Naive thymus-derived CD4-positive, alpha-beta T cell (primary cell): Measurements from ENCODE around the gene HLTF. TPM values are rescaled to one million over a fixed set of nuclear protein-coding genes. Genes with fewer than 3 reads are reported as not detected.
A peak's percentile ranks its signal among the peaks of the same experiment; 100 is the strongest.

Source experiments
- ATAC-seq: fragments of 150-1000 bp; cut with Tn5 transposase; 2 replicates; pipeline ENCODE4 v1.10.0; 2021; ENCODE audit warnings: mild to moderate bottlenecking, moderate library complexity
- CTCF ChIA-PET: fragments of 350-600 bp; sonication (Branson Sonifier 250); formaldehyde crosslinking; loops from one replicate; lab custom pipeline; 2021; ENCODE audit warnings: antibody characterized with exemption; lab: Charles Lee
- POLR2A ChIA-PET: fragments of 350-600 bp; sonication (Branson Sonifier 250); formaldehyde crosslinking; loops from one replicate; lab custom pipeline; 2021; ENCODE audit warnings: antibody characterized with exemption, inconsistent platforms; lab: Charles Lee
- DNase-seq, 9 donors: peaks; one replicate each; pipeline versions ENCODE4 v3.0.0 to v3.0.0-alpha.2; 2020 to 2022; ENCODE audit warnings: mixed read lengths in 1 of 9
- H3K27ac ChIP-seq: one replicate; pipeline ENCODE4 v1.7.0; 2013; ENCODE audit warnings: mild to moderate bottlenecking, low read depth, low read length, moderate library complexity
- H3K27me3 ChIP-seq, 2 donors: one replicate each; pipeline ENCODE4 v1.7.0; 2013; ENCODE audit warnings: low read length in 2 of 2, mild to moderate bottlenecking in 2 of 2, moderate library complexity in 2 of 2; ENCODE audit not compliant: control insufficient read depth in 2 of 2, insufficient read depth in 2 of 2
- H3K36me3 ChIP-seq, 3 experiments: 1 replicate in 2 of 3; 2 replicates in 1 of 3; pipeline ENCODE4 v1.7.0; 2013; ENCODE audit warnings: low read length in 3 of 3, mild to moderate bottlenecking in 3 of 3, moderate library complexity in 1 of 3; ENCODE audit not compliant: insufficient read depth in 3 of 3, control insufficient read depth in 2 of 3
- H3K4me1 ChIP-seq, 2 donors: one replicate each; pipeline ENCODE4 v1.7.0; 2013; ENCODE audit warnings: low read length in 2 of 2, mild to moderate bottlenecking in 2 of 2, moderate library complexity in 1 of 2; ENCODE audit not compliant: control insufficient read depth in 2 of 2, insufficient read depth in 2 of 2
- H3K4me3 ChIP-seq: 2 replicates; pipeline ENCODE4 v1.7.0; 2013; ENCODE audit warnings: mild to moderate bottlenecking, low read length
- H3K9me3 ChIP-seq, 3 experiments: 1 replicate in 2 of 3; 2 replicates in 1 of 3; pipeline ENCODE4 v1.7.0; 2013; ENCODE audit warnings: low read length in 3 of 3; ENCODE audit not compliant: control insufficient read depth in 2 of 3
- H3K27ac Mint-ChIP-seq, 9 donors: one replicate each; pipeline ENCODE4 v1.8.0; 2020 to 2022; ENCODE audit warnings: mixed read lengths in 9 of 9, mild to moderate bottlenecking in 8 of 9, moderate library complexity in 5 of 9, inconsistent platforms in 2 of 9
- H3K27me3 Mint-ChIP-seq, 5 donors: one replicate each; pipeline ENCODE4 v1.8.0; 2021 to 2022; ENCODE audit warnings: mixed read lengths in 5 of 5, mild to moderate bottlenecking in 1 of 5
- H3K36me3 Mint-ChIP-seq, 5 donors: one replicate each; pipeline ENCODE4 v1.8.0; 2020 to 2022; ENCODE audit warnings: mixed read lengths in 5 of 5, mild to moderate bottlenecking in 3 of 5, inconsistent platforms in 1 of 5
- H3K4me1 Mint-ChIP-seq, 7 donors: one replicate each; pipeline ENCODE4 v1.8.0; 2020 to 2022; ENCODE audit warnings: mixed read lengths in 7 of 7, mild to moderate bottlenecking in 3 of 7, inconsistent platforms in 1 of 7
- H3K4me3 Mint-ChIP-seq, 10 donors: one replicate each; pipeline ENCODE4 v1.8.0; 2020 to 2022; ENCODE audit warnings: mild to moderate bottlenecking in 10 of 10, mixed read lengths in 10 of 10, moderate library complexity in 6 of 10, inconsistent platforms in 2 of 10
- H3K9me3 Mint-ChIP-seq, 11 donors: one replicate each; pipeline ENCODE4 v1.8.0; 2020 to 2022; ENCODE audit warnings: mixed read lengths in 11 of 11, mild to moderate bottlenecking in 4 of 11, inconsistent platforms in 1 of 11, moderate library complexity in 1 of 11
- intact Hi-C, 2 donors: fragments of 100-400 bp; cut with micrococcal nuclease; formaldehyde crosslinking; loops; one replicate each; pipeline ENCODE4 v1.15.1; 2023
- polyA plus RNA-seq, 2 donors: library from polyadenylated mRNA; unstranded; fragments of 300-500 nt; fragmentation: Illumina TruSeq; gene quantifications; one replicate each; pipeline ENCODE4 v1.2.3, GENCODE V29; 2021
- total RNA-seq, 6 experiments: library from RNA in 5 of 6; stranded (reverse) in 5 of 6; gene quantifications; 1 replicate in 5 of 6; 2 replicates in 1 of 6; pipeline ENCODE4 v1.2.3 and lab custom pipeline; 2021 to 2026

Gene HLTF
- total and polyA plus RNA-seq, 7 experiments from 2014 or later = 9.1 to 26.5 (median 18.5) TPM

DNA sequence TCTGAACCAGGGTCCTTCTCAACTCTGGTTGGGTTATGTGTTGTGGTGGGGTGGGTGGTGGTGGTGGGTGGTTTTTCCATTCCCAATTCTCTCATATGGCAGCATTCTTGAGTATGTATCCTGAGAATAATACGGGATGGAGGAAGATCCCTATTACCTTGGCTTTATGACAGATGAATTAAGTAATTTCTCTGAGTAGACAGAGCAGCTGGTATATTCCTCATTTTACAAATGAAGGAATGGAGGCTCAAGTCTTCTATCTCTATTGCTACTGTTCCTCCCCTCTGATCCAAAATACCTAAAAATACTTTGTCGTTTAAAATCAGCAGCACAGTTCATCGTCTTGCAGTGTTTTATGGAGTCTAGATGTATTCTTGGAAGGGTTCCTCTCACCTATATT is 84.6 kb downstream of the HLTF start:
- ChIA-PET POLR2A (interaction anchor here (1.4 kb wide), 1 partner anchor 11 kb away, joined by 3 read pairs; the partner anchor contains the start of gene GYG1), CTCF (no interaction called here)
- intact Hi-C loops = no loop called here

DNA sequence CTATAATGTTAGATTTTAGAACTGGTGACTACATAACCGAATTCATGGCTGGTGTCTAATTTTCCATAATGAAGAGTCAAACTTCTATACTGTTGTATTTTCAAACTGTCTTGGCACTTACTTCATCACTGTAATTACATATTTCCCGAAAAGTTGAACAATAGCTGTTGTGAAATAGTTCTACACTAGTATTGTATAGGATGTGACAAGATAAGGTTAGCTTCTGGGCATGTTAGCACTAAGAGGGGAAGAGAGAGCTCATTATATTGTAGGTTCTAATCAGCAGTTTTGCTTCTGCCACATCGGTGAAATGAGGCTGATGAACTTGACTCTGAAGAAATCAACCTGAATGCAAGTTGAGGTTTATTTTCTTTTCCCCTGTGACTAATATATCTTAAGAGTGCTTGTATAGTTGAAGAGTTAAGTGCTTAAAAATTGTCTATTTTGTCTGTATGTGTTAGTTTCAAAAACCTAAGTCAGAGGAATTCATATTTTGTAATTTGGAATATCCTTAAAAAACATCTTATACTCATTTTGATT is 86.1 kb downstream of the HLTF start:
- intact Hi-C loops = no loop called here
- ChIA-PET CTCF (no interaction called here), POLR2A (interaction anchor here (1.4 kb wide), 1 partner anchor 9 kb away, joined by 3 read pairs; the partner anchor contains the start of gene GYG1)
- Histone ChIP-seq H3K9me3 (no peaks in the 10 kb centered on the region), H3K4me3 (no peak overlapping the region), H3K27me3 (no peaks in the 10 kb centered on the region), H3K4me1 (peaks cover 0 to 33% of the 10 kb centered on the region in 2 donors), H3K27ac (no peak overlapping the region), H3K36me3 (peaks cover 0 to 6% (median 0%) of the 10 kb centered on the region in 3 experiments)
- Mint-ChIP-seq H3K4me3 (no peak overlapping the region), H3K27ac (peak overlapping the region in 2 of 9 donors; percentile 7 to 34), H3K4me1 (peaks cover 9 to 58% (median 23%) of the 10 kb centered on the region in 7 donors), H3K9me3 (no peaks in the 10 kb centered on the region), H3K36me3 (peaks cover 4 to 40% (median 33%) of the 10 kb centered on the region in 5 donors), H3K27me3 (no peaks in the 10 kb centered on the region)
- DNase-seq = no peak
- no peak for ATAC-seq

More for the DNA sequence above, 84.6 kb downstream of the HLTF start:
- Mint-ChIP-seq H3K36me3 (peaks cover 4 to 32% (median 25%) of the 10 kb centered on the region in 5 donors), H3K4me3 (no peak overlapping the region), H3K4me1 (peaks cover 9 to 48% (median 20%) of the 10 kb centered on the region in 7 donors), H3K9me3 (no peaks in the 10 kb centered on the region), H3K27ac (no peak overlapping the region), H3K27me3 (no peaks in the 10 kb centered on the region)
- Histone ChIP-seq H3K36me3 (no peaks in the 10 kb centered on the region), H3K4me1 (peaks cover 0 to 33% of the 10 kb centered on the region in 2 donors), H3K4me3 (no peak overlapping the region), H3K27ac (no peak overlapping the region), H3K9me3 (no peaks in the 10 kb centered on the region), H3K27me3 (no peaks in the 10 kb centered on the region)
- no peak for ATAC-seq
- no peak for DNase-seq

DNA sequence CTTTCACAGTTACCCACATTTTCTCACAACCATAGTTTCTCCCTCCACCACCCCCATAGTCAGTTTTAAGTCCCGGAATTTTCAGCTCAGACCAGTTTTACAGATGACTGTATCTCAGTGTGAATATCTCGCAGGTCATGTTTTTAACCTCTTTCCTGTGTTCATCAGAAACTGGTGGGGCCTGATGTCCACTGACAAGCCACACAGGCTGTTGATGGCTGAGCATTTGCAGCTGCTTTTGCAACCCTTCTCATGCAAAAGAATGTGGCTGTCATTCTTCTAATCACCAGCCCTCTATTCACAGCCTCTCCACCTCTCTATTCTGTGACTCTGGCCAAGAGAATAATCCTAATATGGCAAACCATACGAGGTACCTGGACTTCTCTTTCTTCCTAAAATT is 86.5 kb downstream of the HLTF start:
- Histone ChIP-seq H3K4me3 (no peak overlapping the region), H3K4me1 (peaks cover 0 to 33% of the 10 kb centered on the region in 2 donors), H3K9me3 (no peaks in the 10 kb centered on the region), H3K36me3 (peaks cover 0 to 6% (median 0%) of the 10 kb centered on the region in 3 experiments), H3K27me3 (no peaks in the 10 kb centered on the region), H3K27ac (no peak overlapping the region)
- ATAC-seq = no peak
- Mint-ChIP-seq H3K4me3 (peak overlapping the region in 1 of 10 donors; percentile 15), H3K27me3 (no peaks in the 10 kb centered on the region), H3K9me3 (no peaks in the 10 kb centered on the region), H3K36me3 (peaks cover 4 to 43% (median 35%) of the 10 kb centered on the region in 5 donors), H3K27ac (peak overlapping the region in 1 of 9 donors; percentile 7), H3K4me1 (peaks cover 9 to 58% (median 23%) of the 10 kb centered on the region in 7 donors)
- intact Hi-C loops = loop anchor here (1.0 to 10.0 kb wide), 2 partner anchors 9 to 1765 kb away; partner anchors contain the start of genes GYG1 (in 1 of the 2) and SIAH2 (in 1 of the 2)
- POLR2A ChIA-PET = no interaction called here
- no peak for DNase-seq
- CTCF ChIA-PET = no interaction called here

- peaks cover 9 to 54% (median 23%) of the 10 kb centered on the region in 7 donors for H3K4me1 Mint-ChIP-seq
- DNase-seq (peak in 1 of 9 donors; percentile 15), ATAC-seq (peak; percentile 50)
- H3K27me3 ChIP-seq = no peaks in the 10 kb centered on the region
- no peak overlapping the region for H3K27ac ChIP-seq
- peak overlapping the region; percentile 10 for H3K4me3 ChIP-seq
- intact Hi-C loops = loop anchor here (1.0 to 10.0 kb wide), 2 partner anchors 8 to 1766 kb away; partner anchors contain the start of genes GYG1 (in 1 of the 2) and SIAH2 (in 1 of the 2)
- H3K27me3 Mint-ChIP-seq = no peaks in the 10 kb centered on the region
- H3K9me3 Mint-ChIP-seq = no peaks in the 10 kb centered on the region
- POLR2A ChIA-PET = no interaction called here
- peaks cover 0 to 6% (median 0%) of the 10 kb centered on the region in 3 experiments for H3K36me3 ChIP-seq
- CTCF ChIA-PET = interaction anchor here (0.6 kb wide), 2 partner anchors 43 to 274 kb away, joined by 3 to 4 read pairs; no protein-coding TSS in a partner anchor
- H3K36me3 Mint-ChIP-seq = peaks cover 4 to 43% (median 31%) of the 10 kb centered on the region in 5 donors
- peak overlapping the region in 8 of 10 donors; percentile 8 to 57 (median 36) for H3K4me3 Mint-ChIP-seq
- H3K27ac Mint-ChIP-seq = peak overlapping the region; percentile 52 to 86 (median 66)
- H3K9me3 ChIP-seq = no peaks in the 10 kb centered on the region
- peaks cover 0 to 23% of the 10 kb centered on the region in 2 donors for H3K4me1 ChIP-seq
Observed at GRCh38 chr3:148998715-148999423, 87.5 kb downstream of the HLTF start.

GRCh38 chr3:148998297-148998696 is 88.0 kb downstream of the HLTF start:
- H3K4me1 Mint-ChIP-seq = peaks cover 9 to 55% (median 29%) of the 10 kb centered on the region in 7 donors
- peaks cover 4 to 45% (median 31%) of the 10 kb centered on the region in 5 donors for H3K36me3 Mint-ChIP-seq
- ATAC-seq (no peak), DNase-seq (no peak)
- H3K4me3 Mint-ChIP-seq = peak overlapping the region in 1 of 10 donors; percentile 35
- H3K27me3 Mint-ChIP-seq = no peaks in the 10 kb centered on the region
- Histone ChIP-seq H3K4me3 (no peak overlapping the region), H3K36me3 (peaks cover 0 to 6% (median 0%) of the 10 kb centered on the region in 3 experiments), H3K27me3 (no peaks in the 10 kb centered on the region), H3K9me3 (no peaks in the 10 kb centered on the region), H3K27ac (no peak overlapping the region), H3K4me1 (peaks cover 0 to 19% of the 10 kb centered on the region in 2 donors)
- intact Hi-C loops = loop anchor here in 1 of 2 donors (10.0 kb wide), 1 partner anchor 1767 kb away; the partner anchor contains the start of gene SIAH2
- CTCF ChIA-PET = interaction anchor here (0.6 kb wide), 1 partner anchor 43 kb away, joined by 3 read pairs; no protein-coding TSS in a partner anchor
- POLR2A ChIA-PET = no interaction called here
- H3K27ac Mint-ChIP-seq = peak overlapping the region in 8 of 9 donors; percentile 8 to 86 (median 65)
- H3K9me3 Mint-ChIP-seq = no peaks in the 10 kb centered on the region

- peaks cover 9 to 61% (median 36%) of the 10 kb centered on the region in 7 donors for H3K4me1 Mint-ChIP-seq
- Histone ChIP-seq H3K27me3 (no peaks in the 10 kb centered on the region), H3K36me3 (peaks cover 0 to 6% (median 0%) of the 10 kb centered on the region in 3 experiments), H3K27ac (no peak overlapping the region), H3K4me1 (peaks cover 3 to 24% of the 10 kb centered on the region in 2 donors), H3K4me3 (no peak overlapping the region), H3K9me3 (no peaks in the 10 kb centered on the region)
- DNase-seq (no peak), ATAC-seq (no peak)
- no peaks in the 10 kb centered on the region for H3K9me3 Mint-ChIP-seq
- peaks cover 4 to 47% (median 31%) of the 10 kb centered on the region in 5 donors for H3K36me3 Mint-ChIP-seq
- no peak overlapping the region for H3K4me3 Mint-ChIP-seq
- CTCF ChIA-PET = no interaction called here
- POLR2A ChIA-PET = no interaction called here
- no peaks in the 10 kb centered on the region for H3K27me3 Mint-ChIP-seq
- peak overlapping the region in 4 of 9 donors; percentile 29 to 82 (median 64) for H3K27ac Mint-ChIP-seq
- intact Hi-C loops = loop anchor here in 1 of 2 donors (10.0 kb wide), 1 partner anchor 1767 kb away; the partner anchor contains the start of gene SIAH2
Observed at GRCh38 chr3:148997623-148998022, 88.7 kb downstream of the HLTF start.
